Endothelial cell of umbilical vein (primary cell): ENCODE measurements around the gene EPN3. TPM values are rescaled to one million over a fixed set of nuclear protein-coding genes. Genes with fewer than 3 reads are reported as not detected.

Experiments
- BruUV-seq: library from RNA; stranded (reverse); fragments of 400-500 nt; replicated peaks from 2 replicates; lab custom pipeline; 2021; lab: Mats Ljungman, UMichigan
- CTCF ChIA-PET: fragments of 300-600, 350-600 bp; sonication (Branson Sonifier 250); formaldehyde crosslinking; loops from one replicate; lab custom pipeline; 2021; ENCODE audit warnings: antibody characterized with exemption, inconsistent platforms; lab: Charles Lee
- POLR2A ChIA-PET: fragments of 300-600, 350-600 bp; sonication (Branson Sonifier 250); formaldehyde crosslinking; loops from one replicate; lab custom pipeline; 2021; ENCODE audit warnings: antibody characterized with exemption, inconsistent platforms; lab: Charles Lee
- DNase-seq: peaks from one replicate; pipeline ENCODE4 v3.0.0-alpha.2; 2011; ENCODE audit warnings: low read depth, low spot score
- FAIRE-seq: peaks from 2 replicates; lab custom pipeline; 2011; peaks lifted over from hg19 to GRCh38; lab: Jason Lieb, UNC
- H2AFZ ChIP-seq: 2 replicates; pipeline ENCODE4 v1.6.0; 2012; ENCODE audit warnings: low read depth, low read length, control low read depth, inconsistent platforms
- H3K27ac ChIP-seq: 2 replicates; pipeline ENCODE4 v1.5.1; 2011; ENCODE audit warnings: low read depth, mild to moderate bottlenecking, control low read depth, low read length, moderate library complexity; ENCODE audit not compliant: insufficient read depth
- H3K27me3 ChIP-seq, 2 experiments: 2 replicates each; pipeline versions ENCODE4 v1.6.0 to v1.6.1; 2011; ENCODE audit warnings: low read length in 2 of 2, mixed read lengths in 1 of 2; ENCODE audit not compliant: control insufficient read depth in 2 of 2, insufficient read depth in 2 of 2
- H3K36me3 ChIP-seq, 2 experiments: 2 replicates in 1 of 2; 3 replicates in 1 of 2; pipeline ENCODE4 v1.5.1; 2011; ENCODE audit warnings: low read length in 2 of 2, mild to moderate bottlenecking in 1 of 2, moderate library complexity in 1 of 2; ENCODE audit not compliant: control insufficient read depth in 2 of 2, insufficient read depth in 2 of 2; ENCODE audit errors: extremely low read depth in 1 of 2
- H3K4me1 ChIP-seq: 3 replicates; pipeline ENCODE4 v1.5.1; 2011; ENCODE audit warnings: mild to moderate bottlenecking, low read length; ENCODE audit not compliant: control insufficient read depth, insufficient read depth; ENCODE audit errors: extremely low read depth
- H3K4me2 ChIP-seq: 2 replicates; pipeline ENCODE4 v1.6.1; 2011; ENCODE audit warnings: low read length, control low read depth, mixed read lengths; ENCODE audit not compliant: insufficient read depth
- H3K4me3 ChIP-seq, 3 experiments: fragments of 200-600 bp in 1 of 3; sonication (generic), shearing (Covaris generic) in 1 of 3; replicated peaks in 1 of 3; 2 replicates each; pipeline ENCODE4 v1.5.1; 2011 to 2016; ENCODE audit warnings: control low read depth in 3 of 3, low read length in 3 of 3, mild to moderate bottlenecking in 2 of 3, inconsistent platforms in 1 of 3, low read depth in 1 of 3, moderate library complexity in 1 of 3; ENCODE audit not compliant: insufficient read depth in 1 of 3
- H3K79me2 ChIP-seq: 2 replicates; pipeline ENCODE4 v1.6.0; 2012; ENCODE audit warnings: low read length, inconsistent platforms; ENCODE audit not compliant: control insufficient read depth, insufficient read depth
- H3K9ac ChIP-seq: replicated peaks from 2 replicates; pipeline ENCODE3; 2011; ENCODE audit warnings: low read length, control low read depth; ENCODE audit not compliant: insufficient read depth; ENCODE audit errors: extremely low read depth
- H3K9me1 ChIP-seq: replicated peaks from 3 replicates; pipeline ENCODE4 v1.6.0; 2011; ENCODE audit warnings: mild to moderate bottlenecking, low read length; ENCODE audit not compliant: control insufficient read depth, insufficient read depth; ENCODE audit errors: extremely low read depth
- H3K9me3 ChIP-seq: replicated peaks from 2 replicates; pipeline ENCODE4 v1.5.1; 2012; ENCODE audit warnings: low read length, inconsistent platforms; ENCODE audit not compliant: control insufficient read depth, insufficient read depth
- H4K20me1 ChIP-seq: replicated peaks from 2 replicates; pipeline ENCODE3; 2011; ENCODE audit warnings: mild to moderate bottlenecking, low read length; ENCODE audit not compliant: control insufficient read depth, insufficient read depth; ENCODE audit errors: extremely low read depth
- EZH2 ChIP-seq: IDR thresholded peaks from 2 replicates; pipeline ENCODE4 v1.6.1; 2012; ENCODE audit warnings: borderline replicate concordance, low read depth, mild to moderate bottlenecking, moderate library complexity, low read length, inconsistent platforms; ENCODE audit not compliant: severe bottlenecking
- GATA2 ChIP-seq: IDR thresholded peaks from 2 replicates; pipeline ENCODE4 v1.7.0; 2011; ENCODE audit warnings: low read depth, mild to moderate bottlenecking, moderate library complexity, mixed read lengths, low read length; ENCODE audit not compliant: insufficient read length, insufficient read depth
- JUN ChIP-seq: IDR thresholded peaks from 2 replicates; pipeline ENCODE4 v1.6.1; 2011; ENCODE audit warnings: borderline replicate concordance, low read depth; ENCODE audit not compliant: insufficient read length, insufficient read depth
- MAX ChIP-seq: IDR thresholded peaks from 2 replicates; pipeline ENCODE4 v1.6.1; 2011; ENCODE audit not compliant: insufficient read depth, insufficient read length
- MYC ChIP-seq: IDR thresholded peaks from one replicate; pipeline ENCODE4 v1.6.1; 2011; ENCODE audit warnings: mild to moderate bottlenecking, low read depth, low read length
- POLR2A ChIP-seq: IDR thresholded peaks from 2 replicates; pipeline ENCODE4 v1.6.1; 2012; ENCODE audit warnings: low read depth, mild to moderate bottlenecking, control low read depth, low read length
- dilution Hi-C: fragments of 300-500 bp; cut with MboI; formaldehyde crosslinking; loops from one replicate; pipeline ENCODE4 v1.15.0; 2019; ENCODE audit warnings: low sequenced_read_pairs; ENCODE audit not compliant: extremely low pct_ligation_motif_present
- intact Hi-C: fragments of 100-400 bp; cut with micrococcal nuclease; formaldehyde crosslinking; loops from one replicate; pipeline ENCODE4 v1.10.0; 2022
- polyA plus RNA-seq, 4 experiments: library from polyadenylated mRNA; depleted of rRNA in 3 of 4; stranded (reverse) in 3 of 4; unstranded in 1 of 4; fragments of >200 nt; gene quantifications; 2 replicates each; pipeline versions ENCODE4 v1.2.1 to v1.2.3, GENCODE V29; 2011 to 2012; ENCODE audit warnings: missing spikeins in 1 of 4
- total RNA-seq: library from RNA; stranded (reverse); gene quantifications from 2 replicates; pipeline ENCODE4 v1.2.3, GENCODE V29; 2021
- TF ChIP-seq, protein P1 (sequence below), 2 donors: IDR thresholded peaks; 1 replicate in 1 of 2; 2 replicates in 1 of 2; pipeline ENCODE4 v1.5.1; 2011; ENCODE audit warnings: low read length in 2 of 2, mild to moderate bottlenecking in 2 of 2, moderate library complexity in 2 of 2, control low read depth in 1 of 2, inconsistent platforms in 1 of 2, low read depth in 1 of 2; ENCODE audit not compliant: insufficient read depth in 1 of 2; ENCODE audit errors: extremely low read depth in 1 of 2

Gene EPN3
- total and polyA plus RNA-seq, 2 donors (not counting 3 experiments of a cell fraction or from before 2014, with no cell fraction given) = not detected

GRCh38 chr17:50564916-50565315 is 32.4 kb downstream of the EPN3 start:
- ChIA-PET CTCF (interaction anchor here (1.4 to 2.5 kb wide), 4 partner anchors 9 to 140 kb away, joined by 3 to 8 read pairs (median 4); no protein-coding TSS in a partner anchor), POLR2A (no interaction called here)
- Histone ChIP-seq H3K27ac (no peak overlapping the region), H3K27me3 (peaks cover 37 to 43% of the 10 kb centered on the region in 2 experiments), H4K20me1 (no peaks in the 10 kb centered on the region), H2AFZ (no peak overlapping the region), H3K4me2 (no peak overlapping the region), H3K9me1 (no peaks in the 10 kb centered on the region), H3K36me3 (no peaks in the 10 kb centered on the region), H3K4me3 (no peak overlapping the region), H3K9ac (no peak overlapping the region), H3K9me3 (no peaks in the 10 kb centered on the region), H3K4me1 (peaks cover 7% of the 10 kb centered on the region), H3K79me2 (no peaks in the 10 kb centered on the region)
- intact Hi-C loops (loop anchor here (5.0 kb wide), 2 partner anchors 37 to 52 kb away; no protein-coding TSS in a partner anchor), dilution Hi-C loops (no loop called here)
- FAIRE-seq (no peak), DNase-seq (no peak)
- TF ChIP-seq MAX = no peak
- peak; percentile 9 for TF ChIP-seq EZH2
- TF ChIP-seq GATA2 = no peak
- BruUV-seq = no TSS peak

GRCh38 chr17:50565402-50566350 is 33.1 kb downstream of the EPN3 start:
- BruUV-seq = no TSS peak
- intact Hi-C loops (no loop called here), dilution Hi-C loops (no loop called here)
- FAIRE-seq (no peak), DNase-seq (no peak)
- H3K4me1 ChIP-seq = peaks cover 3% of the 10 kb centered on the region
- no peaks in the 10 kb centered on the region for H3K9me3 ChIP-seq
- no peaks in the 10 kb centered on the region for H3K79me2 ChIP-seq
- ChIA-PET CTCF (interaction anchor here (2.0 to 2.5 kb wide), 3 partner anchors 60 to 139 kb away, joined by 4 to 8 read pairs (median 5); no protein-coding TSS in a partner anchor), POLR2A (no interaction called here)
- H2AFZ ChIP-seq = no peak overlapping the region
- H3K9me1 ChIP-seq = no peaks in the 10 kb centered on the region
- no peaks in the 10 kb centered on the region for H4K20me1 ChIP-seq
- H3K27ac ChIP-seq = no peak overlapping the region
- H3K27me3 ChIP-seq = peaks cover 37 to 41% of the 10 kb centered on the region in 2 experiments
- no peak overlapping the region for H3K9ac ChIP-seq
- no peak for TF ChIP-seq MAX
- no peak for TF ChIP-seq POLR2A
- TF ChIP-seq JUN = no peak
- TF ChIP-seq GATA2 = no peak
- TF ChIP-seq, protein P1, sequence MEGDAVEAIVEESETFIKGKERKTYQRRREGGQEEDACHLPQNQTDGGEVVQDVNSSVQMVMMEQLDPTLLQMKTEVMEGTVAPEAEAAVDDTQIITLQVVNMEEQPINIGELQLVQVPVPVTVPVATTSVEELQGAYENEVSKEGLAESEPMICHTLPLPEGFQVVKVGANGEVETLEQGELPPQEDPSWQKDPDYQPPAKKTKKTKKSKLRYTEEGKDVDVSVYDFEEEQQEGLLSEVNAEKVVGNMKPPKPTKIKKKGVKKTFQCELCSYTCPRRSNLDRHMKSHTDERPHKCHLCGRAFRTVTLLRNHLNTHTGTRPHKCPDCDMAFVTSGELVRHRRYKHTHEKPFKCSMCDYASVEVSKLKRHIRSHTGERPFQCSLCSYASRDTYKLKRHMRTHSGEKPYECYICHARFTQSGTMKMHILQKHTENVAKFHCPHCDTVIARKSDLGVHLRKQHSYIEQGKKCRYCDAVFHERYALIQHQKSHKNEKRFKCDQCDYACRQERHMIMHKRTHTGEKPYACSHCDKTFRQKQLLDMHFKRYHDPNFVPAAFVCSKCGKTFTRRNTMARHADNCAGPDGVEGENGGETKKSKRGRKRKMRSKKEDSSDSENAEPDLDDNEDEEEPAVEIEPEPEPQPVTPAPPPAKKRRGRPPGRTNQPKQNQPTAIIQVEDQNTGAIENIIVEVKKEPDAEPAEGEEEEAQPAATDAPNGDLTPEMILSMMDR (IDR thresholded peaks at IDR 0.05; ENCODE audit: extremely low read depth in 1 of 2, insufficient read depth in 1 of 2, low read depth in 1 of 2, low read length in 2 of 2) = no peak
- TF ChIP-seq MYC = no peak
- no peak overlapping the region for H3K4me2 ChIP-seq
- no peaks in the 10 kb centered on the region for H3K36me3 ChIP-seq
- no peak overlapping the region for H3K4me3 ChIP-seq
